DND-41 (cell line): ENCODE measurements around the gene UBA5.

Experiments
- ATAC-seq: fragments of 200-7000 bp; cut with Tn5 transposase; 3 replicates; pipeline ENCODE4 v1.9.1; 2021; ENCODE audit warnings: low read depth; ENCODE audit not compliant: insufficient read depth
- DNase-seq: peaks from one replicate; pipeline ENCODE4 v3.0.0-alpha.2; 2020
- H2AFZ ChIP-seq: 2 replicates; pipeline ENCODE4 v1.6.0; 2012; ENCODE audit warnings: low read depth, low read length
- H3K27ac ChIP-seq: 2 replicates; pipeline ENCODE4 v1.5.1; 2012; ENCODE audit warnings: low read length, inconsistent platforms
- H3K27me3 ChIP-seq: fragments of 200-600 bp; sonication (generic); 2 replicates; pipeline ENCODE4 v1.6.0; 2012; ENCODE audit warnings: low read length, mild to moderate bottlenecking, inconsistent platforms; ENCODE audit not compliant: insufficient read depth, poor library complexity
- H3K36me3 ChIP-seq: 2 replicates; pipeline ENCODE4 v1.5.1; 2012; ENCODE audit warnings: low read length, inconsistent platforms; ENCODE audit not compliant: insufficient read depth
- H3K4me1 ChIP-seq: 2 replicates; pipeline ENCODE4 v1.5.1; 2012; ENCODE audit warnings: mild to moderate bottlenecking, low read length; ENCODE audit not compliant: insufficient read depth
- H3K4me2 ChIP-seq: 2 replicates; pipeline ENCODE4 v1.6.0; 2012; ENCODE audit warnings: mild to moderate bottlenecking, moderate library complexity, low read length, inconsistent platforms; ENCODE audit not compliant: insufficient read depth
- H3K4me3 ChIP-seq, 2 experiments: fragments of 200-600 bp in 1 of 2; shearing (Covaris generic) in 1 of 2; 2 replicates each; pipeline ENCODE4 v1.5.1; 2012 to 2016; ENCODE audit warnings: inconsistent platforms in 2 of 2, low read length in 2 of 2, mild to moderate bottlenecking in 2 of 2, low read depth in 1 of 2, moderate library complexity in 1 of 2
- H3K79me2 ChIP-seq: 2 replicates; pipeline ENCODE4 v1.6.0; 2012; ENCODE audit warnings: low read length, inconsistent platforms; ENCODE audit not compliant: insufficient read depth
- H3K9ac ChIP-seq: 2 replicates; pipeline ENCODE4 v1.6.0; 2012; ENCODE audit warnings: low read depth, mild to moderate bottlenecking, inconsistent platforms, low read length, moderate library complexity
- H3K9me3 ChIP-seq: 2 replicates; pipeline ENCODE4 v1.5.1; 2012; ENCODE audit warnings: low read length, moderate library complexity, mild to moderate bottlenecking, inconsistent platforms; ENCODE audit not compliant: insufficient read depth, severe bottlenecking
- H4K20me1 ChIP-seq: 2 replicates; pipeline ENCODE4 v1.6.0; 2012; ENCODE audit warnings: low read length; ENCODE audit not compliant: insufficient read depth
- CTCF ChIP-seq: IDR thresholded peaks from 2 replicates; pipeline ENCODE4 v1.5.1; 2012; ENCODE audit warnings: borderline replicate concordance, low read length, moderate library complexity, mild to moderate bottlenecking; ENCODE audit not compliant: poor library complexity, severe bottlenecking; ENCODE audit errors: extremely low read depth
- EZH2 ChIP-seq: IDR thresholded peaks from 3 replicates; pipeline ENCODE4 v1.6.1; 2012; ENCODE audit warnings: borderline replicate concordance, low read depth, mild to moderate bottlenecking, moderate library complexity, low read length, inconsistent platforms; ENCODE audit not compliant: severe bottlenecking

Gene UBA5

GRCh38 chr3:132660811-132661070 is 612 bp downstream of the UBA5 start:
- Histone ChIP-seq H3K9ac (peak overlapping the region; percentile 96), H3K4me1 (peaks cover 52% of the 10 kb centered on the region), H3K4me2 (peak overlapping the region; percentile 97), H3K79me2 (peaks cover 70% of the 10 kb centered on the region), H3K36me3 (peaks cover 16% of the 10 kb centered on the region), H4K20me1 (peaks cover 2% of the 10 kb centered on the region; the same call in 1 of the 2 replicates), H2AFZ (peak overlapping the region; percentile 97), H3K27ac (peak overlapping the region; percentile 90), H3K27me3 (no peaks in the 10 kb centered on the region), H3K4me3 (peak overlapping the region; percentile 92 to 99), H3K9me3 (no peaks in the 10 kb centered on the region)
- DNase-seq, result no peak
- no peak for TF ChIP-seq EZH2
- no peak for TF ChIP-seq CTCF
- ATAC-seq, result no peak; the same call in 2 of the 3 replicates

DNA sequence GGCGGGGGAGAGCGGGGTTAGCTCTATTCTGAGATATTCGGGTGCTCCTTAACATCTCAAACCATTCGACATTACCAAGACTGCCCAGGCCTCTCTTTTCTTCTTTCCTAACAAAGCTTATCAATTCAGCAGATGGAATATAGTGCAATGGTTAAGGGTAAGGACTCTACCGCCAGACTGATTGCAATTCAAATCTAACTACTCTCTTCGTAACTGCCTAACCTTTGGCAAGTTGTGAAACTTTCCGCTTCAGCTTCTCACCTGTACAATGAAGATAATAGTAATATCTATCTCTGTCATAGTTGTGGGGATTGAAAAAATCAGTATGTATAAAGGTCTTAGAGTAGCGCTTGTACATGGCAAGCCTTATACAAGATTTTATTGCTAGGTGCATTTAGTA is 972 bp downstream of the UBA5 start:
- H3K79me2 ChIP-seq, result peaks cover 73% of the 10 kb centered on the region
- peaks cover 2% of the 10 kb centered on the region; the same call in 1 of the 2 replicates for H4K20me1 ChIP-seq
- H3K27ac ChIP-seq, result peak overlapping the region; percentile 90
- DNase-seq (no peak), ATAC-seq (peak; percentile 4; the same call in 1 of the 3 replicates)
- no peaks in the 10 kb centered on the region for H3K9me3 ChIP-seq
- no peak for TF ChIP-seq EZH2
- no peak for TF ChIP-seq CTCF
- peaks cover 52% of the 10 kb centered on the region for H3K4me1 ChIP-seq
- H3K4me3 ChIP-seq, result peak overlapping the region; percentile 92 to 99
- H3K27me3 ChIP-seq, result no peaks in the 10 kb centered on the region
- H3K4me2 ChIP-seq, result peak overlapping the region; percentile 97
- peaks cover 19% of the 10 kb centered on the region for H3K36me3 ChIP-seq
- peak overlapping the region; percentile 97 for H2AFZ ChIP-seq
- peak overlapping the region; percentile 96 for H3K9ac ChIP-seq

DNA sequence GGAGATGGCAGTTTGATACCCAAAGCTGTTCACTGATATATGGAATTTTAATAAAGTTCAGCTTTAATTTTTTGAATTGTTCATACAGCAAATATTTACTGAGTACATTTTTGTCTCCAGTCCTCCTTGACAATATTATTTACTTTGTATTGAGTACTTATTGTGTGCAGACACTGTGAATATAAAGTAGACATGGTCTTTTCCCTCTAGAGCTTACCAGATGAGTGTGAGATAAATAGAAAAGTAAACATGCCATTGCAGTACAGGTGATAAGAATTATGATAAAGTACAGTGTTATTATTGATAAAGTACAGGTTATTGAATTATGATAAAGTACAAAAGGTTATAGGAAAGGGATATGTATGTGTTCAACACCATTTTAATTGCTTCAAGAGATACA is 2.1 kb downstream of the UBA5 start:
- H3K4me1 ChIP-seq, result peaks cover 48% of the 10 kb centered on the region
- ATAC-seq (no peak), DNase-seq (no peak)
- peak overlapping the region in 1 of 2 experiments; percentile 99; a peak in 1 of 4 replicates for H3K4me3 ChIP-seq
- no peak overlapping the region for H2AFZ ChIP-seq
- H4K20me1 ChIP-seq, result peaks cover 2% of the 10 kb centered on the region; the same call in 1 of the 2 replicates
- H3K27ac ChIP-seq, result no peak overlapping the region
- peaks cover 30% of the 10 kb centered on the region for H3K36me3 ChIP-seq
- TF ChIP-seq EZH2 (no peak), CTCF (no peak)
- H3K79me2 ChIP-seq, result peaks cover 73% of the 10 kb centered on the region
- H3K4me2 ChIP-seq, result peak overlapping the region; percentile 97
- H3K9me3 ChIP-seq, result no peaks in the 10 kb centered on the region
- peak overlapping the region; percentile 96 for H3K9ac ChIP-seq
- H3K27me3 ChIP-seq, result no peaks in the 10 kb centered on the region

DNA sequence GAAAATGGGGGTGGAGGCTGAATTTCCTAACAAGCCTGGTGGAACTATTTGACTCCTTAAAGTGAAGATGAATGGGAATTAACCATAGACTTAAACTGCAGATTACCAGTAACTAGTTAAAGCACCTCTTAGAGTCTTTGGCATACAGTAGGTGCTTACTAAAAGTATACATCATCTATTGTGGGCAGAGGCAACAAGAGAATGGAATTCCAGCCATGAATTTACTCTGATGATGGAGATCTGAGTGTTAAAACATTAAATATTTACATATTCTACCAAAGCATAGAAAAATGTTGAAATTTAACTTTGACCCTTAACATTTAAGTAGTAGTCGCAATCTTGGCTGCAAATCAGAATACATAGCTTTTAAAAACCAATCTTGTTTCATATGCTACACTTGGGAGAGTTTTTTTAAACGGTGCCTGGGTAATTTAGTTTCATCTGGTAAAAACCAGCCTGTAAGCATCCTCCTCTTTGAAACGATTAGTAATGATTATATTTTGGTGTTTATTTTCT is 5.2 kb downstream of the UBA5 start:
- Histone ChIP-seq H3K4me2 (peak overlapping the region; percentile 11; the same call in 1 of the 2 replicates), H3K27ac (no peak overlapping the region), H3K9me3 (no peaks in the 10 kb centered on the region), H3K27me3 (no peaks in the 10 kb centered on the region), H3K4me1 (peaks cover 26% of the 10 kb centered on the region), H3K36me3 (peaks cover 44% of the 10 kb centered on the region), H3K79me2 (peaks cover 55% of the 10 kb centered on the region), H2AFZ (no peak overlapping the region), H3K9ac (no peak overlapping the region), H4K20me1 (peaks cover 2% of the 10 kb centered on the region; the same call in 1 of the 2 replicates), H3K4me3 (no peak overlapping the region)
- TF ChIP-seq EZH2 (no peak), CTCF (no peak)
- ATAC-seq (no peak), DNase-seq (no peak)
